GM12865 (cell line): ENCODE measurements around the gene RMP24.

Source experiments
- DNase-seq: peaks from one replicate; pipeline ENCODE4 v3.0.0; 2010; ENCODE audit warnings: low read depth
- H3K4me3 ChIP-seq: 2 replicates; pipeline ENCODE4 v1.5.1; 2011; ENCODE audit warnings: mild to moderate bottlenecking, low read depth, low read length, control low read depth
- TF ChIP-seq, protein P1 (sequence below): IDR thresholded peaks from 2 replicates; pipeline ENCODE4 v1.5.1; 2011; ENCODE audit warnings: low read length, control low read depth, low read depth, inconsistent platforms; ENCODE audit not compliant: insufficient read depth; ENCODE audit errors: missing control alignments

Gene RMP24

DNA sequence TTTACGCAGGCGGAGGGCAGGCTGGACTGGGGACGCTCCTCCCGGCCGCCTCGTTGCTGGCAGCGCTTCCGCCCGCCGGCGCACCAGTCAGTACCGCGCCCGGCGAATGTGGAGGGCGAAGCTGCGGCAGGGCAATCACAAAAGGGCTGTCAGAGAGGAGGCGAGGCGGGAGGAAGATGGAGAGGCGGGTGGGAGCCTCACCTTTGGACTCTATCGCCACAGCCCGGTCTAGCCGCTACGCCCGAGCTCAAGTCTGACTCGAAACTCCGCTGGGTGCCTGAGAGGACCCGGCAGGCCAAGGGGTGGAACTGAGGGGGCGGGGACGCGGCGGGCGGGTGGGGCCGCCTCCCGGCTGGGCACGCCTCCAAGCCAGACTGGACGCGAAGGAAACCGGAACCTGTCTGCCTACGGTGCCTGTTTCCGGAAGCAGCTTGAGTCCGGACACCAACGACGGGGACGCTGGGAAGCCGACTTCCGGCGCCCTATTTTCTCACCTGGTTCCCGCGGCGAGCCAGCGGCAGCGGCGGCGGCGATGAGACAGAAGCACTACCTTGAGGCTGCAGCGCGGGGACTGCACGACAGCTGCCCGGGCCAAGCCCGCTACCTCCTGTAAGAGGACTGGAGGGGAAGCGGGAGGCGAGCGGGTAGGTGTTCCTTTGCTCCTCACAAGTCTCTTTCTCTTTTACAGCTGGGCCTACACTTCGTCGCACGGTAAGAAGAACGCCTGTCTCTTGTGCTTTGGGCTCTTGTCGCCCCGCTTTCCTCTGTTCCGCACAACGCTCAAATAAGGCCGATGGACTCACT lies at the start of gene RMP24:
Gene RMP24 (plus strand): TSS at position 483 of the 804 bp plus-strand sequence.
- H3K4me3 ChIP-seq, result peak within 1 kb of the TSS; percentile 79
- TF ChIP-seq, protein P1, sequence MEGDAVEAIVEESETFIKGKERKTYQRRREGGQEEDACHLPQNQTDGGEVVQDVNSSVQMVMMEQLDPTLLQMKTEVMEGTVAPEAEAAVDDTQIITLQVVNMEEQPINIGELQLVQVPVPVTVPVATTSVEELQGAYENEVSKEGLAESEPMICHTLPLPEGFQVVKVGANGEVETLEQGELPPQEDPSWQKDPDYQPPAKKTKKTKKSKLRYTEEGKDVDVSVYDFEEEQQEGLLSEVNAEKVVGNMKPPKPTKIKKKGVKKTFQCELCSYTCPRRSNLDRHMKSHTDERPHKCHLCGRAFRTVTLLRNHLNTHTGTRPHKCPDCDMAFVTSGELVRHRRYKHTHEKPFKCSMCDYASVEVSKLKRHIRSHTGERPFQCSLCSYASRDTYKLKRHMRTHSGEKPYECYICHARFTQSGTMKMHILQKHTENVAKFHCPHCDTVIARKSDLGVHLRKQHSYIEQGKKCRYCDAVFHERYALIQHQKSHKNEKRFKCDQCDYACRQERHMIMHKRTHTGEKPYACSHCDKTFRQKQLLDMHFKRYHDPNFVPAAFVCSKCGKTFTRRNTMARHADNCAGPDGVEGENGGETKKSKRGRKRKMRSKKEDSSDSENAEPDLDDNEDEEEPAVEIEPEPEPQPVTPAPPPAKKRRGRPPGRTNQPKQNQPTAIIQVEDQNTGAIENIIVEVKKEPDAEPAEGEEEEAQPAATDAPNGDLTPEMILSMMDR, result no peak
- DNase-seq, result peak; percentile 98

DNA sequence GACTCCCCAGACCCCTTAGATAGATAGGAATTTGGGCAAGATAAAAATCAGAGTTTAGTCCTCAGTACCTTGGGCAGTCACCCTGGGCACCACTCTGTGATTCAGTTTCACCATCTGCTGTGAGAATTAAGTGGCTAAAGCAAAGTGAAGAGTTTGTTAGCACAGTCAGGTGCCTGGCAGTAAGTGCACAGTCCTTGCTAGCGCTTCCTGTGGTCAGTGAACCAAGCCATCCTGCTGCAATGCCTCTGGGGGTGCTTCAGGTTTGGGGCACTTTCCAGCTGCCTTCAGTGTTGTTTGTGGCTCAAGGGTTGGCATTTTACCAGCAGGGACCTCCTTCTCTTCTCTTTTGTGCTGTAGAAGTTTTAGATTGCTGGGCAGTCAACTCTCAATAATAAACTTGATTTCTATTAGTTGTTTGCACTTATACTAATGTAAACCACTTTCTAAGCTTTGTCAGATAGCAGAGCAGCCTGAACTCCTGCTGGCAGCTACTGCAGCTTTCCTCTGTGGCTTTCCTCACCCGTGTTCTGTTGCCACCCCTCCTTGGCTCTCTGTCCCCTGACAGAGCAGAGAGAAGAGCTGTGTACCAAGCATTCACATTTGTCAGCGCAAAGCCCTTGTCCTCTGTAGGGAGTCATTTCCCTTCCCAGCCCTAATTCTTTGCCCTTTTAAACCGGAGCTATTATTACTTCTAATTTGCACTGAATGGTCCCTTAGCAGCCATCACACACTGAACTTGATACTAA lies 48.4 kb upstream of the RMP24 start:
- DNase-seq, result no peak
- TF ChIP-seq, protein P1, result no peak
- no peak overlapping the region for H3K4me3 ChIP-seq

DNA sequence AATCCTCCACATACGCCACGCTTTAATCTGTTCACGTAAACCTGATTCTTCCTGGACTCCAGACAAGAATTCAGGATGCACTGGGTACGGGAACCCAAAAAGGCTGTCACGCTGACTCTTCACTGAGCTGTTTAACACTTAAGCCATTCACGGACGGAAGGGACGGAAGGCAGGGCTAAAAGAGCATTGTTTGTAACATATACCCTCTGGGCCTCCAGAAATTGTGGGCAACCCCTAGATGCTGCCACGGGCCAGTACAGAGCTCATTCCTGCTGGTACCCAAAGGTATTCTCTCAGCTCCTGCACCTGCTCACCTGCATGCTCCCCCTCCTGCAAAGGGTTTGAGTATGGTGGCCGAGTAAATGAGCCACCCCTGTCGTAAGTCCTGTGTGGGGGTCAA lies 45.6 kb upstream of the RMP24 start:
- TF ChIP-seq, protein P1, result no peak
- H3K4me3 ChIP-seq, result no peak overlapping the region
- no peak for DNase-seq

DNA sequence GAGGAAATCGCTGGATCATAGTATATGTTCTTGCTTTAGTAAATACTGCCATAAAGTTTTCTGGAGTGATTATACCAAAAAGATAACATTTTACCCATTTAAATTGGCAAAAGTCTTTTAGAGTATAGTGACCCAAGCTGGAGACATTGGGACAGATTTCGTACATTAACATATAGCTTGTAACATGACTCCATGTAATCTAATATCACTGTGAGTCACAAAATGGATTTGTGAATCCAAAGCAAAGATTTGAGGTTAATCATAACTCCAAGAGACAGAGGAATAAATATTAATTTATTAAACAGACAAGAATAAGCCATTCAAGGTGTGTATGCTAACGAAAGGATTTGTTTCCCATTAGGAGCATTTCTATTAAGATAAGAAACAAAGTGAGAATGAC lies 45.0 kb upstream of the RMP24 start:
- no peak overlapping the region for H3K4me3 ChIP-seq
- TF ChIP-seq, protein P1, result no peak
- no peak for DNase-seq

DNA sequence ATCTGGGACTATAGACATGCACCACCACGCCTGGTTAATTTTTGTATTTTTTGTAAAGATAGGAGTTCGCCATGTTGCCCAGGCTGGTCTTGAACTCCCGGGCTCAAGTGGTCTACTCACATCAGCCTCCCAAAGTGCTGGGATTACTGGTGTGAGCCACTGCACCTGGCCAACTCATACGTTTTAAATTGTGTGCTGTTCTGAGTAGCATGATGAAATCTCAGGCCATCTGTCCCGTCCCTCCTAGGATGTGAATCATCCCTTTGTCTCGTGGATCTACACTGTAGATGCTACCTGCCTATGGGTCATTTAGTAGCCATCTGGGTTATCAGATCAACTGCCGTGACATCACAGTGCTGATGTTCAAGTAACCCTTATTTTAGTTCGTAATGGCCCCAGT lies 38.5 kb upstream of the RMP24 start:
- TF ChIP-seq, protein P1, result no peak
- H3K4me3 ChIP-seq, result no peak overlapping the region
- DNase-seq, result no peak

DNA sequence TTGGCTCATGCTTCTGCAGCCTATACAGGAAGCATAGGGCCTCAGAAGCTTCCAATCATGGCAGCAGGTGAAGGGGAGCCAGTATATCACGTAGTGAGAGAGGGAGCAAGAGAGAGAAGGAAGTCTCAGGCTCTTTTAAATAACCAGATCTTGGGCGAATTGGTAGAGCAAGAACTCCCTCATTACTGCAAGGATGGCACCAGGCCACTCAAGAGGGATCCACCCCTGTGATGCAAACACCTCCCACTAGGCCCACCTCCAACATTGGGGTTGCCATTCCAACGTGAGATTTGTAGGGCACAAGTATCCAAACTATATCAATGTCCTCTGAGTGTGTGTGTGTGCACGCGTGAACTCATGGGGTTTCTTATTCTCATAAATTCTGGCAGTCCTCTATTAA lies 37.6 kb upstream of the RMP24 start:
- no peak for DNase-seq
- TF ChIP-seq, protein P1, result no peak
- no peak overlapping the region for H3K4me3 ChIP-seq
